ENCODE results near the gene CSTPP1. TPM values are rescaled to one million over a fixed set of nuclear protein-coding genes. Genes with fewer than 3 reads are reported as not detected.

Gene CSTPP1
- total and polyA plus RNA-seq, 4 donors = 12.5 to 26.0 (median 20.9) TPM

- H3K4me3 ChIP-seq (ENCODE audit: low read length in 2 of 2) = no peak overlapping the region
- H3K27ac ChIP-seq (ENCODE audit: low read depth in 1 of 2, low read length in 2 of 2) = no peak overlapping the region
- no peaks in the 10 kb centered on the region for H3K27me3 ChIP-seq (ENCODE audit: control insufficient read depth in 1 of 2, insufficient read depth in 2 of 2, low read length in 1 of 2)
- no peaks in the 10 kb centered on the region for H3K36me3 ChIP-seq (ENCODE audit: control insufficient read depth in 1 of 2, insufficient read depth in 2 of 2, low read length in 1 of 2)
- intact Hi-C loops (cut with DNase I) = no loop called here
- H3K9me3 ChIP-seq (ENCODE audit: control insufficient read depth, low read length) = no peaks in the 10 kb centered on the region
- no peak for DNase-seq
- no peaks in the 10 kb centered on the region for H3K4me1 ChIP-seq (ENCODE audit: control insufficient read depth in 1 of 2, insufficient read depth in 2 of 2, low read length in 2 of 2)
- 88 to 90% methylated on average over 2 of the region's 2 CpGs for WGBS, 2 donors
- no peak for ATAC-seq (ENCODE audit: low FRiP score)
Measured at GRCh38 chr11:46972343-46972742, 35.8 kb downstream of the CSTPP1 start.

DNA sequence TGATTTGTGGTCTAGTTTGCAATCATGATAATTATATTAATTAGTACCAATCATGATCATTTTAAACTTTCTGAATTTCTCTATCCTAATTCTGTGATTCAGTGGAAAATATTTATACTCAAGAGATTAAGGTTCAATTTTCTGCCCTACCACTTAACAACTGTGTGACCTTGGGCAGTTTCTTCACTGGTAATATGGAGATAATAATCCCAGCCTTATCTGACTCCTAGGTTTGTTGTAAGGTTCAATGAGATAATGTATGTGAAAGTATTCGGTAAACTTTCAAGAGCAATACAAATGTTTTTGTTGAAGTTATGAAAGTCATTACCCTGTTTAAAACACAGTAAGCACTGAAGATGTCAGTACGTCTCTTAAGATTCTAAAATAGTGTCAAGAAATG lies 36.3 kb downstream of the CSTPP1 start:
- intact Hi-C loops (cut with DNase I) = no loop called here
- Histone ChIP-seq H3K9me3 (ENCODE audit: control insufficient read depth, low read length) (no peaks in the 10 kb centered on the region), H3K36me3 (ENCODE audit: control insufficient read depth in 1 of 2, insufficient read depth in 2 of 2, low read length in 1 of 2) (no peaks in the 10 kb centered on the region), H3K4me1 (ENCODE audit: control insufficient read depth in 1 of 2, insufficient read depth in 2 of 2, low read length in 2 of 2) (no peaks in the 10 kb centered on the region), H3K27me3 (ENCODE audit: control insufficient read depth in 1 of 2, insufficient read depth in 2 of 2, low read length in 1 of 2) (no peaks in the 10 kb centered on the region), H3K4me3 (ENCODE audit: low read length in 2 of 2) (no peak overlapping the region), H3K27ac (ENCODE audit: low read depth in 1 of 2, low read length in 2 of 2) (no peak overlapping the region)
- ATAC-seq (ENCODE audit: low FRiP score) (no peak), DNase-seq (no peak)
- WGBS, 2 donors = 93 to 94% methylated on average over 2 of the region's 2 CpGs

GRCh38 chr11:46976182-46976854 lies 39.8 kb downstream of the CSTPP1 start:
- whole genome bisulfite sequencing, 2 donors = 88% methylated on average over 5 of the region's 5 CpGs
- H3K4me3 ChIP-seq (ENCODE audit: low read length in 2 of 2) = no peak overlapping the region
- no peak for ATAC-seq (ENCODE audit: low FRiP score)
- intact Hi-C loops (cut with DNase I) = no loop called here
- no peaks in the 10 kb centered on the region for H3K36me3 ChIP-seq (ENCODE audit: control insufficient read depth in 1 of 2, insufficient read depth in 2 of 2, low read length in 1 of 2)
- no peaks in the 10 kb centered on the region for H3K9me3 ChIP-seq (ENCODE audit: control insufficient read depth, low read length)
- H3K27ac ChIP-seq (ENCODE audit: low read depth in 1 of 2, low read length in 2 of 2) = no peak overlapping the region
- no peaks in the 10 kb centered on the region for H3K4me1 ChIP-seq (ENCODE audit: control insufficient read depth in 1 of 2, insufficient read depth in 2 of 2, low read length in 2 of 2)
- no peak for DNase-seq
- H3K27me3 ChIP-seq (ENCODE audit: control insufficient read depth in 1 of 2, insufficient read depth in 2 of 2, low read length in 1 of 2) = no peaks in the 10 kb centered on the region

- H3K4me1 ChIP-seq (ENCODE audit: control insufficient read depth in 1 of 2, insufficient read depth in 2 of 2, low read length in 2 of 2) = no peaks in the 10 kb centered on the region
- H3K27me3 ChIP-seq (ENCODE audit: control insufficient read depth in 1 of 2, insufficient read depth in 2 of 2, low read length in 1 of 2) = no peaks in the 10 kb centered on the region
- H3K4me3 ChIP-seq (ENCODE audit: low read length in 2 of 2) = no peak overlapping the region
- WGBS, 2 donors = 72 to 77% methylated on average over 7 of the region's 7 CpGs
- no peak for ATAC-seq (ENCODE audit: low FRiP score)
- H3K36me3 ChIP-seq (ENCODE audit: control insufficient read depth in 1 of 2, insufficient read depth in 2 of 2, low read length in 1 of 2) = no peaks in the 10 kb centered on the region
- no peak for DNase-seq
- intact Hi-C loops (cut with DNase I) = no loop called here
- H3K27ac ChIP-seq (ENCODE audit: low read depth in 1 of 2, low read length in 2 of 2) = no peak overlapping the region
- H3K9me3 ChIP-seq (ENCODE audit: control insufficient read depth, low read length) = no peaks in the 10 kb centered on the region
Measured at GRCh38 chr11:46977038-46977813, 40.7 kb downstream of the CSTPP1 start.

GRCh38 chr11:46978005-46978491 lies 41.5 kb downstream of the CSTPP1 start:
- no peaks in the 10 kb centered on the region for H3K9me3 ChIP-seq (ENCODE audit: control insufficient read depth, low read length)
- intact Hi-C loops (cut with DNase I) = no loop called here
- no peaks in the 10 kb centered on the region for H3K27me3 ChIP-seq (ENCODE audit: control insufficient read depth in 1 of 2, insufficient read depth in 2 of 2, low read length in 1 of 2)
- DNase-seq (no peak), ATAC-seq (ENCODE audit: low FRiP score) (no peak)
- no peaks in the 10 kb centered on the region for H3K36me3 ChIP-seq (ENCODE audit: control insufficient read depth in 1 of 2, insufficient read depth in 2 of 2, low read length in 1 of 2)
- WGBS, 2 donors = 94 to 95% methylated on average over 1 of the region's 1 CpG
- H3K27ac ChIP-seq (ENCODE audit: low read depth in 1 of 2, low read length in 2 of 2) = no peak overlapping the region
- H3K4me1 ChIP-seq (ENCODE audit: control insufficient read depth in 1 of 2, insufficient read depth in 2 of 2, low read length in 2 of 2) = no peaks in the 10 kb centered on the region
- H3K4me3 ChIP-seq (ENCODE audit: low read length in 2 of 2) = no peak overlapping the region

DNA sequence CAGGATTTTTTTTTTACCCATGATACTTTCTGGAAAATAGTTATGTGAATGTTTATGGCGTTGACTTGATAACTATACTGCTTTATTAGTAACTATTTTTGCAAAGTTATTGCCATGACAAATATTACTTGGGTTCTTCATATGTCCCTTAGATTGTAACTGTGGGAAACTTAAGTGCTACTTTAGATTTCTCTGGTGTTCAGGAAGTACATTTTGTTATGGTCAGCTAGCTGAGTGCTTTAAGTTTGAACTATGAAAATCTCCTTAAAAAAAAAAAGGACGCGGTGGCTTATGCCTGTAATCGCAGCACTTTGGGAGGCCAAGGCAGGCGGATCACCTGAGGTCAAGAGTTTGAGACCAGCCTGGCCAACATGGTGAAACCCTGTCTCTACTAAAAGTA lies 42.8 kb downstream of the CSTPP1 start:
- 83 to 86% methylated on average over 5 of the region's 5 CpGs for WGBS, 2 donors
- H3K27ac ChIP-seq (ENCODE audit: low read depth in 1 of 2, low read length in 2 of 2) = no peak overlapping the region
- intact Hi-C loops (cut with DNase I) = no loop called here
- no peaks in the 10 kb centered on the region for H3K36me3 ChIP-seq (ENCODE audit: control insufficient read depth in 1 of 2, insufficient read depth in 2 of 2, low read length in 1 of 2)
- no peaks in the 10 kb centered on the region for H3K4me1 ChIP-seq (ENCODE audit: control insufficient read depth in 1 of 2, insufficient read depth in 2 of 2, low read length in 2 of 2)
- no peak overlapping the region for H3K4me3 ChIP-seq (ENCODE audit: low read length in 2 of 2)
- H3K27me3 ChIP-seq (ENCODE audit: control insufficient read depth in 1 of 2, insufficient read depth in 2 of 2, low read length in 1 of 2) = no peaks in the 10 kb centered on the region
- DNase-seq = no peak
- no peak for ATAC-seq (ENCODE audit: low FRiP score)
- H3K9me3 ChIP-seq (ENCODE audit: control insufficient read depth, low read length) = no peaks in the 10 kb centered on the region

DNA sequence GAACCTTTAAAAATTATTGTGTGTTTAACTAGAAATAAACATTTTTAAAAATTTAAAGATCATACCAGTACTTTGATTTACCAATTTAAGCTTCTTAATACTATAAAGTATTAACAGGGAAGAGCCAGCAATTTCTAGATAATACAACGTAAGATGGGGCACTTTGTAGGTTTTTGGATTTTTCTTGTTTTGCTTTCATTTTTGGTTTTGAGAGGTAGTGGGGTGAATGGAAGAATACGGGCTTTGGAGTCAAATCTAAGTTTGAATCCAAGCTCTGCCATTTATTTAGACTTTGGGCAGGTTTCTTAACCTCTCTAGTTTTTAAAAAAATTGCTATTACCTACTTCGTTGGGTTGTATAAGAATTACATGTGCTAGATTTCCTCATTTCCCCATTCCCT lies 44.9 kb downstream of the CSTPP1 start:
- intact Hi-C loops (cut with DNase I) = no loop called here
- Histone ChIP-seq H3K36me3 (ENCODE audit: control insufficient read depth in 1 of 2, insufficient read depth in 2 of 2, low read length in 1 of 2) (no peaks in the 10 kb centered on the region), H3K27me3 (ENCODE audit: control insufficient read depth in 1 of 2, insufficient read depth in 2 of 2, low read length in 1 of 2) (no peaks in the 10 kb centered on the region), H3K9me3 (ENCODE audit: control insufficient read depth, low read length) (no peaks in the 10 kb centered on the region), H3K4me1 (ENCODE audit: control insufficient read depth in 1 of 2, insufficient read depth in 2 of 2, low read length in 2 of 2) (no peaks in the 10 kb centered on the region), H3K4me3 (ENCODE audit: low read length in 2 of 2) (no peak overlapping the region), H3K27ac (ENCODE audit: low read depth in 1 of 2, low read length in 2 of 2) (no peak overlapping the region)
- ATAC-seq (ENCODE audit: low FRiP score) = no peak
- no peak for DNase-seq
- WGBS, 2 donors = 95 to 97% methylated on average over 3 of the region's 3 CpGs

DNA sequence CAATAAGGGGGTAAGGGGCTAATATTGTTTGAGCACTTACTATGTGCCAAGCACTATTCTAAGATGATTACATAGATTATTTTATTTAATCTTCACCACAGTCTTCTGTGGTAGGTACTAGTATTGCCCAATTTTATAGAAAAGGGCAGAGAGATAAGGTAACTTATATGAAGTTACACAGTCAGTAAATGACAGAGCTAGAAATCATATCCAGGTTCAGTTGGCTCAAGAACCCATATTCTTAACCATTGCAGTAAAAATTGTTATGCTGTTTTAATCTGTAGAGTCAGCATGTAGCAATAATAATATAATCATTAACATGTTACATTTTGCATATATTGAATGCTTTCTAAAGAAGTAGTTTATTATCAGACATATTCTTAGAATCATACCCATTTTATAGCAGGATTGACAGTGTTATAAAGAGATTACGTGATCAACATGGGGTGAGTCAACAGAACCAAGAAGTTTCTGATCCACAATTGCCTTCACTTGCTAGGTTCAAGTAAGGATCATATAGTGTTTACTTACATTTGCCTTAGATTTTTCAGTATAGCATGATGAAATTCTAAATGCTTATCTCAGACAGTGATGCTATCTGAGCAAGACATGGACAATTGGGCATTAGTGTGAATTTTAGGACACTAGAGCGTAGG lies 46.4 kb downstream of the CSTPP1 start:
- no peaks in the 10 kb centered on the region for H3K36me3 ChIP-seq (ENCODE audit: control insufficient read depth in 1 of 2, insufficient read depth in 2 of 2, low read length in 1 of 2)
- ATAC-seq (ENCODE audit: low FRiP score) (no peak), DNase-seq (no peak)
- no peaks in the 10 kb centered on the region for H3K9me3 ChIP-seq (ENCODE audit: control insufficient read depth, low read length)
- H3K27ac ChIP-seq (ENCODE audit: low read depth in 1 of 2, low read length in 2 of 2) = no peak overlapping the region
- intact Hi-C loops (cut with DNase I) = no loop called here
- H3K4me3 ChIP-seq (ENCODE audit: low read length in 2 of 2) = no peak overlapping the region
- no peaks in the 10 kb centered on the region for H3K4me1 ChIP-seq (ENCODE audit: control insufficient read depth in 1 of 2, insufficient read depth in 2 of 2, low read length in 2 of 2)
- no peaks in the 10 kb centered on the region for H3K27me3 ChIP-seq (ENCODE audit: control insufficient read depth in 1 of 2, insufficient read depth in 2 of 2, low read length in 1 of 2)
- WGBS, 2 donors = 97% methylated on average over 2 of the region's 2 CpGs

Data from aorta (tissue), 5 donors.